ENCODE data around the gene IZUMO4. TPM values are rescaled to one million over a fixed set of nuclear protein-coding genes. Genes with fewer than 3 reads are reported as not detected.

IZUMO4 gene
- total and polyA plus RNA-seq, 8 donors = 5.2 to 42.2 (median 8.1) TPM

- peak overlapping the region; percentile 99 to 100 (median 100) for H3K27ac ChIP-seq
- no peaks in the 10 kb centered on the region for H3K36me3 ChIP-seq
- peaks cover 25 to 29% (median 27%) of the 10 kb centered on the region in 3 donors for H3K4me1 ChIP-seq
- TF ChIP-seq CTCF (IDR thresholded peaks at IDR 0.05) = no peak
- ATAC-seq (peak; percentile 35 to 63 (median 45)), FAIRE-seq (no peak), DNase-seq (peak in 3 of 6 donors; percentile 58 to 86 (median 66))
- intact Hi-C loops (cut with DNase I) = loop anchor here in 1 of 3 donors (10.0 kb wide), 1 partner anchor 126 kb away; no protein-coding TSS in a partner anchor
- 0% methylated on average over 36 to 55 of the region's 55 CpGs for WGBS, 2 donors
- peak overlapping the region; percentile 53 to 79 (median 68) for H3K4me3 ChIP-seq
- H3K27me3 ChIP-seq = no peaks in the 10 kb centered on the region
- no peaks in the 10 kb centered on the region for H3K9me3 ChIP-seq
Measured at GRCh38 chr19:2060884-2061494, 35.7 kb upstream of the IZUMO4 start.

- intact Hi-C loops (cut with DNase I) = loop anchor here in 1 of 3 donors (10.0 kb wide), 1 partner anchor 127 kb away; no protein-coding TSS in a partner anchor
- no peaks in the 10 kb centered on the region for H3K36me3 ChIP-seq
- H3K4me3 ChIP-seq = peak overlapping the region; percentile 53 to 79 (median 68)
- DNase-seq = peak; percentile 99 to 100 (median 100)
- no peaks in the 10 kb centered on the region for H3K9me3 ChIP-seq
- peak overlapping the region; percentile 99 to 100 (median 100) for H3K27ac ChIP-seq
- peak; percentile 60 for FAIRE-seq
- 2 to 3% methylated on average over 40 to 50 of the region's 50 CpGs for WGBS, 2 donors
- TF ChIP-seq CTCF (IDR thresholded peaks at IDR 0.05) = no peak
- H3K27me3 ChIP-seq = no peaks in the 10 kb centered on the region
- peak; percentile 86 to 90 (median 88) for ATAC-seq
- H3K4me1 ChIP-seq = peaks cover 22 to 29% (median 27%) of the 10 kb centered on the region in 3 donors
Measured at GRCh38 chr19:2061495-2062388, 35.0 kb upstream of the IZUMO4 start.

GRCh38 chr19:2062389-2062729, 34.4 kb upstream of the IZUMO4 start:
- no peak for TF ChIP-seq CTCF (IDR thresholded peaks at IDR 0.05)
- 62 to 70% methylated on average over 10 of the region's 10 CpGs for WGBS, 2 donors
- Histone ChIP-seq H3K36me3 (no peaks in the 10 kb centered on the region), H3K27ac (peak overlapping the region; percentile 99 to 100 (median 100)), H3K27me3 (no peaks in the 10 kb centered on the region), H3K9me3 (no peaks in the 10 kb centered on the region), H3K4me1 (peaks cover 22 to 29% (median 27%) of the 10 kb centered on the region in 3 donors), H3K4me3 (peak overlapping the region in 2 of 4 donors; percentile 61 to 79)
- peak in 1 of 6 donors; percentile 23 for DNase-seq
- FAIRE-seq = no peak
- no peak for ATAC-seq
- intact Hi-C loops (cut with DNase I) = loop anchor here in 1 of 3 donors (10.0 kb wide), 1 partner anchor 128 kb away; no protein-coding TSS in a partner anchor

GRCh38 chr19:2062770-2063169, 33.9 kb upstream of the IZUMO4 start:
- Histone ChIP-seq H3K4me1 (peaks cover 22 to 29% (median 27%) of the 10 kb centered on the region in 3 donors), H3K4me3 (no peak overlapping the region), H3K27ac (no peak overlapping the region), H3K9me3 (no peaks in the 10 kb centered on the region), H3K27me3 (no peaks in the 10 kb centered on the region), H3K36me3 (no peaks in the 10 kb centered on the region)
- FAIRE-seq (no peak), ATAC-seq (no peak), DNase-seq (no peak)
- intact Hi-C loops (cut with DNase I) = loop anchor here in 1 of 3 donors (10.0 kb wide), 1 partner anchor 128 kb away; no protein-coding TSS in a partner anchor
- no peak for TF ChIP-seq CTCF (IDR thresholded peaks at IDR 0.05)
- WGBS, 2 donors = 93 to 94% methylated on average over 9 of the region's 9 CpGs

All from pancreas (tissue), 10 donors.